Activated CD4-positive, alpha-beta T cell treated with anti-CD3 and anti-CD28 coated beads for 48 hours (primary cell): Measurements from ENCODE around the gene PDE5A.
"Not testable (repeated sequence)": the region's sequence is repeated elsewhere in the genome, so short reads cannot be mapped to it uniquely, and the experiment has no call there.

ENCODE experiments used
- DNase-seq: peaks from one replicate; pipeline ENCODE4 v3.0.0-alpha.2; 2020

PDE5A gene

GRCh38 chr4:119628281-119629141, at the start of gene PDE5A:
TSS of gene PDE5A (minus strand) at chr4:119628804. CDS start at chr4:119628671, 133 bp downstream.
- DNase-seq, result peak; percentile 85

GRCh38 chr4:119676101-119676500, 47.5 kb upstream of the PDE5A start:
- no peak for DNase-seq

GRCh38 chr4:119675391-119675790, 46.8 kb upstream of the PDE5A start:
- DNase-seq, result no peak

- no peak for DNase-seq
Measured at GRCh38 chr4:119672938-119673337, 44.3 kb upstream of the PDE5A start.

GRCh38 chr4:119672086-119672485, 43.5 kb upstream of the PDE5A start:
- no peak for DNase-seq

- no peak for DNase-seq
Measured at GRCh38 chr4:119671205-119671604, 42.6 kb upstream of the PDE5A start.

GRCh38 chr4:119667802-119668201, 39.2 kb upstream of the PDE5A start:
- DNase-seq, result no peak

GRCh38 chr4:119666653-119667091, 38.1 kb upstream of the PDE5A start:
- DNase-seq, result no peak

- no peak for DNase-seq
Measured at GRCh38 chr4:119665752-119666151, 37.1 kb upstream of the PDE5A start.

- DNase-seq, result no peak
Measured at GRCh38 chr4:119664168-119664907, 35.7 kb upstream of the PDE5A start.

GRCh38 chr4:119663160-119663788, 34.7 kb upstream of the PDE5A start:
- DNase-seq, result no peak

GRCh38 chr4:119662612-119663011, 34.0 kb upstream of the PDE5A start:
- DNase-seq, result not testable (repeated sequence)

- DNase-seq, result no peak
Measured at GRCh38 chr4:119661231-119661630, 32.6 kb upstream of the PDE5A start.

- DNase-seq, result no peak
Measured at GRCh38 chr4:119659576-119659975, 31.0 kb upstream of the PDE5A start.

GRCh38 chr4:119657111-119657611, 28.6 kb upstream of the PDE5A start:
- DNase-seq, result no peak

GRCh38 chr4:119656342-119656741, 27.7 kb upstream of the PDE5A start:
- no peak for DNase-seq

- DNase-seq, result no peak
Measured at GRCh38 chr4:119655111-119655837, 26.7 kb upstream of the PDE5A start.

- DNase-seq, result no peak
Measured at GRCh38 chr4:119653990-119654389, 25.4 kb upstream of the PDE5A start.

- DNase-seq, result no peak
Measured at GRCh38 chr4:119652998-119653397, 24.4 kb upstream of the PDE5A start.

- no peak for DNase-seq
Measured at GRCh38 chr4:119648398-119648797, 19.8 kb upstream of the PDE5A start.

- DNase-seq, result no peak
Measured at GRCh38 chr4:119647558-119647957, 19.0 kb upstream of the PDE5A start.

- no peak for DNase-seq
Measured at GRCh38 chr4:119646347-119647071, 17.9 kb upstream of the PDE5A start.
